Measurements from ENCODE around the gene ARFGEF2.

DNA sequence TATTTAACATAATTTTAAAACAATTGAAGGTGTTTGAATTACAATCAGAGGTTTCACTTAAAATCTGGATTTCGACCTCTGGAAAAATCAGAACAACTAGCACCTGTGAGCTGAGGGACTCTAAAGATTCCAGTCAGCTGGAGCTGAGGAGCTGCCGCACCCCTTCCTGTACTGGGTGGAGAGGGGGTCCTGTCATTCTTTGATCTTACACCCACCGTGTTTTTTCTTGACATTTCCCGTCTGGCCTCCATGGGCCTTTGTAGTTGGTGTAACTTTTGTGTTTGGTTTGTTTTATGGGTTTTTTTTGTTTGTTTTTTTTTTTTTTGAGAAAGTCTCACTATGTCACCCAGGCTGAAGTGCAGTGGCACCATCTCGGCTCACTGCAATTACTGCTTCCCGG lies 17.2 kb downstream of the ARFGEF2 start:
- TF ChIP-seq, protein P1, sequence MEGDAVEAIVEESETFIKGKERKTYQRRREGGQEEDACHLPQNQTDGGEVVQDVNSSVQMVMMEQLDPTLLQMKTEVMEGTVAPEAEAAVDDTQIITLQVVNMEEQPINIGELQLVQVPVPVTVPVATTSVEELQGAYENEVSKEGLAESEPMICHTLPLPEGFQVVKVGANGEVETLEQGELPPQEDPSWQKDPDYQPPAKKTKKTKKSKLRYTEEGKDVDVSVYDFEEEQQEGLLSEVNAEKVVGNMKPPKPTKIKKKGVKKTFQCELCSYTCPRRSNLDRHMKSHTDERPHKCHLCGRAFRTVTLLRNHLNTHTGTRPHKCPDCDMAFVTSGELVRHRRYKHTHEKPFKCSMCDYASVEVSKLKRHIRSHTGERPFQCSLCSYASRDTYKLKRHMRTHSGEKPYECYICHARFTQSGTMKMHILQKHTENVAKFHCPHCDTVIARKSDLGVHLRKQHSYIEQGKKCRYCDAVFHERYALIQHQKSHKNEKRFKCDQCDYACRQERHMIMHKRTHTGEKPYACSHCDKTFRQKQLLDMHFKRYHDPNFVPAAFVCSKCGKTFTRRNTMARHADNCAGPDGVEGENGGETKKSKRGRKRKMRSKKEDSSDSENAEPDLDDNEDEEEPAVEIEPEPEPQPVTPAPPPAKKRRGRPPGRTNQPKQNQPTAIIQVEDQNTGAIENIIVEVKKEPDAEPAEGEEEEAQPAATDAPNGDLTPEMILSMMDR (IDR thresholded peaks at IDR 0.05), result no peak
- no peak for TF ChIP-seq POLR2A (IDR thresholded peaks at IDR 0.05)
- TF ChIP-seq EP300 (IDR thresholded peaks at IDR 0.05), result no peak
